ENCODE measurements around the gene GSK3A.

Gene GSK3A

GRCh38 chr19:42220751-42221097 lies 21.7 kb downstream of the GSK3A start:
- DNase-seq: no peak

- peak; percentile 95 to 96 for DNase-seq
Measured at GRCh38 chr19:42219812-42220750, 22.3 kb downstream of the GSK3A start, which contains the start of gene ZNF526. ZNF526 (plus strand) TSS chr19:42220312; CDS start chr19:42224404, 4,092 bp downstream.

GRCh38 chr19:42217520-42218437 lies 24.6 kb downstream of the GSK3A start, which contains the start of gene DEDD2:
DEDD2 (minus strand) TSS chr19:42217677; CDS start chr19:42217007, 670 bp downstream.
- DNase-seq: peak; percentile 99 to 100

- DNase-seq: peak; percentile 20 to 23
Measured at GRCh38 chr19:42216653-42217519, 25.5 kb downstream of the GSK3A start.

- DNase-seq: no peak
Measured at GRCh38 chr19:42214810-42215485, 27.5 kb downstream of the GSK3A start.

GRCh38 chr19:42212886-42213285 lies 29.5 kb downstream of the GSK3A start:
- no peak for DNase-seq

GRCh38 chr19:42208612-42209011 lies 33.8 kb downstream of the GSK3A start:
- DNase-seq: no peak

GRCh38 chr19:42207767-42208271 lies 34.6 kb downstream of the GSK3A start:
- DNase-seq: no peak

GRCh38 chr19:42206871-42207755 lies 35.3 kb downstream of the GSK3A start:
- DNase-seq: no peak

- DNase-seq: no peak
Measured at GRCh38 chr19:42204664-42205063, 37.7 kb downstream of the GSK3A start.

GRCh38 chr19:42203700-42204099 lies 38.7 kb downstream of the GSK3A start:
- no peak for DNase-seq

- DNase-seq: no peak
Measured at GRCh38 chr19:42202290-42202880, 40.0 kb downstream of the GSK3A start.

GRCh38 chr19:42201489-42202289 lies 40.7 kb downstream of the GSK3A start:
- DNase-seq: peak in 1 of 2 donors; percentile 24

GRCh38 chr19:42200116-42200715 lies 42.2 kb downstream of the GSK3A start:
- no peak for DNase-seq

- peak; percentile 36 to 47 for DNase-seq
Measured at GRCh38 chr19:42199440-42200115, 42.8 kb downstream of the GSK3A start.

GRCh38 chr19:42198676-42199439 lies 43.5 kb downstream of the GSK3A start:
- DNase-seq: peak; percentile 48 to 56

- DNase-seq: no peak
Measured at GRCh38 chr19:42197375-42197817, 45.0 kb downstream of the GSK3A start.
